Inflammatory macrophage treated with lipopolysaccharide for 1 hour (primary cell): Measurements from ENCODE around the gene ACAA2.

Experiments used
- DNase-seq, 2 donors: peaks; one replicate each; pipeline ENCODE4 v3.0.0-alpha.2; 2020 to 2022

ACAA2 gene

GRCh38 chr18:49813319-49814146 is at the start of gene ACAA2:
Gene ACAA2 (minus strand): TSS chr18:49813533. CDS start chr18:49813484, 49 bp downstream.
- DNase-seq = peak; percentile 87 to 88

- DNase-seq = no peak
These were observed 49.5 kb upstream of the ACAA2 start for GRCh38 chr18:49862656-49863385.

GRCh38 chr18:49861659-49862058 is 48.3 kb upstream of the ACAA2 start:
- DNase-seq = peak in 1 of 2 donors; percentile 22

- DNase-seq = no peak
These were observed 46.4 kb upstream of the ACAA2 start for GRCh38 chr18:49859725-49860124.

GRCh38 chr18:49859021-49859359 is 45.7 kb upstream of the ACAA2 start:
- DNase-seq = no peak

GRCh38 chr18:49858309-49859020 is 45.1 kb upstream of the ACAA2 start:
- DNase-seq = peak; percentile 35 to 80

GRCh38 chr18:49857708-49858107 is 44.4 kb upstream of the ACAA2 start:
- no peak for DNase-seq

GRCh38 chr18:49856496-49856895 is 43.2 kb upstream of the ACAA2 start:
- DNase-seq = no peak

- DNase-seq = no peak
These were observed 42.5 kb upstream of the ACAA2 start for GRCh38 chr18:49855711-49856415.

GRCh38 chr18:49854681-49855080 is 41.3 kb upstream of the ACAA2 start:
- no peak for DNase-seq

- no peak for DNase-seq
These were observed 40.1 kb upstream of the ACAA2 start for GRCh38 chr18:49853436-49853835.

- DNase-seq = no peak
These were observed 39.7 kb upstream of the ACAA2 start for GRCh38 chr18:49853011-49853410.

GRCh38 chr18:49851624-49852023 is 38.3 kb upstream of the ACAA2 start:
- no peak for DNase-seq

GRCh38 chr18:49850636-49851035 is 37.3 kb upstream of the ACAA2 start:
- no peak for DNase-seq

GRCh38 chr18:49849331-49850217 is 36.2 kb upstream of the ACAA2 start:
- DNase-seq = no peak

GRCh38 chr18:49848115-49848514 is 34.8 kb upstream of the ACAA2 start:
- DNase-seq = no peak

GRCh38 chr18:49847524-49847923 is 34.2 kb upstream of the ACAA2 start:
- no peak for DNase-seq

- no peak for DNase-seq
These were observed 33.6 kb upstream of the ACAA2 start for GRCh38 chr18:49846718-49847470.

GRCh38 chr18:49846361-49846662 is 33.0 kb upstream of the ACAA2 start:
- DNase-seq = no peak

GRCh38 chr18:49845629-49846360 is 32.5 kb upstream of the ACAA2 start:
- no peak for DNase-seq

- no peak for DNase-seq
These were observed 31.6 kb upstream of the ACAA2 start for GRCh38 chr18:49844903-49845302.
